ENCODE results near the gene SIX4.

The SIX4 gene

DNA sequence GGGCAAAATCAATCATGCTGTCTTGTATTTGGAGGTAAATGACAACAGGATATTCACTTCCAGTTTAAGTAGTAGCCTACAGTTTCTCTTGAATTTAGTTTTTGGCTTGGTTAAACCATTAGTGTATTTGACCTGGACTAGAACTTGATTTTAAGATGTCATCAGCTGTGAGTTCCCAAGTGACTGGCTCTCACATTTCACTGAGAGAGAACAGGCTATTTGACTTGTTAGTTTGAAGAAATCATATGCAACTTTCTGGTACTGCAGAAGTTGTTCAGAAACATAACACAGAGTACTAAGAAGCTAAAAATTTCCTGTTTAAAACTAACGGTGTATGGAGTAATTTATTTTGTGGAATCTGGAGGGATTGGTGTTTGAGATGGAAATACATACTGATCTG, 32.7 kb upstream of the SIX4 start:
- TF ChIP-seq FOXP2 (optimal IDR thresholded peaks at IDR 0.05; ENCODE audit: control extremely low read depth, extremely low read length, insufficient read depth) (no peak), EZH2 (IDR thresholded peaks at IDR 0.05) (no peak), POLR2AphosphoS5 (IDR thresholded peaks at IDR 0.05; ENCODE audit: borderline replicate concordance, low read depth, low read length) (no peak)
- peak overlapping the region; percentile 45 for H3K4me3 ChIP-seq
- H3K9me3 ChIP-seq (ENCODE audit: low read depth, low read length) = no peaks in the 10 kb centered on the region
- peak overlapping the region; percentile 42 for H3K9ac ChIP-seq (ENCODE audit: insufficient read length)
- H3K36me3 ChIP-seq (ENCODE audit: insufficient read depth, low read length) = no peaks in the 10 kb centered on the region
- no peak for DNase-seq (ENCODE audit: low read depth, low spot score)
- H3K27ac ChIP-seq = peak overlapping the region; percentile 88

DNA sequence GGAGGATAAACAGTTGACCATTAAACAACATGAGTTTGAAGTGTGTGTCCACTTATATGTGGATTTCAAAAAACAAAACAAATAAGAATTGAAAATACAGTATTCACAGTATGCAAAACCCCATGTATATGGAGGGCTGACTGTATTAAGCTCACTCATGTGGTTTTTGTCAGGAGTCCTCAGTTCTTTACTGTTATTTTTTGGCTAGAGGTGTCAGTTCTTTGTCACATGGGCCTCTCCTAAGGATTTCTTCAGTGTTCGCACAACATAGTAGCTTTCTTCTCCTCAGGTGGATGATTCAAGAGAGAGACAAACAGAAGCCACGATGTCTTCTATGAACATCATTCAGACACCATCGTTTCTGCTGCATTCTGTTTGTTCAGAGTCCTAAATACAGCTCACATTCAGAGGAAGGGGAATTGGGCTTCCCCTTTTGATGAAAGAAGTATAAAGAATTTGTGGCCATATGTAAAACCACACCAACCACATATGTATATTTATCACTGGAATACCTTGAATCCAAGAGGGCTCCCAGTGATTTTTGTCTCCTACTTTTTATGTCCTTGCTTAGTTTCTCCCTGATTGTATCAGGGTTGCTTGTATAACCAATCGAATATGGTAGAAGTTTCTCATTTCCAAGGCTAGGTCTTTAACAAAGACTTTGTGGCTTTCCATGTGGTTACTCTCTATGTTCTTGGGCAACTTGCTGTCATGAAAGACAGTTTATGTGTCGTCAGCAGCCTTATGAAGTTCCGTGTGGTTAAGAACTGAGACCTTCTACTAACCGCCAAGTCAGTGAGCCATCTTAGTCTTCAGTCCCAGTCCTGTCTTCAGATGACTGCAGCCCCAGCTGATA, 29.3 kb upstream of the SIX4 start:
- H3K4me3 ChIP-seq = no peak overlapping the region
- H3K9me3 ChIP-seq (ENCODE audit: low read depth, low read length) = no peaks in the 10 kb centered on the region
- no peak overlapping the region for H3K9ac ChIP-seq (ENCODE audit: insufficient read length)
- H3K36me3 ChIP-seq (ENCODE audit: insufficient read depth, low read length) = no peaks in the 10 kb centered on the region
- peak; percentile 16 for DNase-seq (ENCODE audit: low read depth, low spot score)
- TF ChIP-seq EZH2 (IDR thresholded peaks at IDR 0.05) (no peak), FOXP2 (optimal IDR thresholded peaks at IDR 0.05; ENCODE audit: control extremely low read depth, extremely low read length, insufficient read depth) (no peak), POLR2AphosphoS5 (IDR thresholded peaks at IDR 0.05; ENCODE audit: borderline replicate concordance, low read depth, low read length) (no peak)
- no peak overlapping the region for H3K27ac ChIP-seq

DNA sequence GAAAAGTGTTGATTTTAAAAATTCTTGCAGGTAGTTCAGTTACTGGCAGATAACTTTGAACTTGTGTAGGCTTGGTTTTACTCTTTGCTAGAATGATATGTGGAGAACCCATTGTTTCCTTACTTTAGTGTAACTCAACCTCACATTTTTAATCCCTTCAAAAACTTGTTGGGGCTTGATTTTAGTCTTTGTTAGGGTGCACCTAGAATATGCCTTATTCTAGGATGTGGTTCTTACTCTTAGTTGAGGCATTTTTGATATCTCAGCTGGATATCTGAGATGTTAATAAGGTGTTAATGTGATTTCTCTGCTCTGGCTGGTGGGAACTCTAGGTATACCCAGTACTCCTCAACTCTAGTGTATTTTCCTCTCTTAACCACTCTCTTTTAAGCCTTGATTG, 20.4 kb upstream of the SIX4 start:
- Histone ChIP-seq H3K9ac (ENCODE audit: insufficient read length) (no peak overlapping the region), H3K36me3 (ENCODE audit: insufficient read depth, low read length) (no peaks in the 10 kb centered on the region), H3K4me3 (no peak overlapping the region), H3K27ac (no peak overlapping the region), H3K9me3 (ENCODE audit: low read depth, low read length) (no peaks in the 10 kb centered on the region)
- DNase-seq (ENCODE audit: low read depth, low spot score) = no peak
- no peak for TF ChIP-seq EZH2 (IDR thresholded peaks at IDR 0.05)
- TF ChIP-seq POLR2AphosphoS5 (IDR thresholded peaks at IDR 0.05; ENCODE audit: borderline replicate concordance, low read depth, low read length) = no peak
- TF ChIP-seq FOXP2 (optimal IDR thresholded peaks at IDR 0.05; ENCODE audit: control extremely low read depth, extremely low read length, insufficient read depth) = no peak

DNA sequence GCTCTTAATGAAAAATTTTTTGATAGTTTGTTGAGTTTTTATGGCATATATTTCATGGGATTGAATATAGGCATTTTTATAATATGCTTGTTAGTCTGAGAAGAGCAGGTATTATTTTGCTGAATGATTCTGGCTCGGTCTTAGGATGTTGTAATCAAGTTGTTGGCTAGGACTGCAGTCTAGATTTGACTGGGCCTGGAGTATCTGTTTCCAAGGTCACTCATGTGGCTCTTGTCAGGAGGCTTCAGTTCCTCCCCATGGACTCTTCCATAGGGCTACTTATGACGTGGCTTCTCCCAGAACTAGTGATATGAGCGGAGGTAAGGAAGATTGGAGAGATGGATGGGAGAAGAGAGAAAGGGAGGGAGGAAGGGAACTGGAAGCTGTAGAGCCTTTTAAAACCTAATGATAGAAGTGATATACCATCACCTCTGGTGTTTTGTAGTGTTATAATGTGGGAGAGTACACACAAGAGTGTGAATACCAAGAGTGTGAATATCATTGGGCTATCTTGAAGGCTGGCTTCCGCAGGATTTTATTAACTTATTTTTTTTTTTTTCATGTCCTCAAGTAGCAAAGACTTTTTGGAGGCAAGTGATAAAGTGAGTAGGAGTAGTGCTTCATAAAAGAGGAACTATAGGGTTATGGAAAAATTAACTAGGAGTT, 14.8 kb upstream of the SIX4 start:
- Histone ChIP-seq H3K9ac (ENCODE audit: insufficient read length) (no peak overlapping the region), H3K9me3 (ENCODE audit: low read depth, low read length) (no peaks in the 10 kb centered on the region), H3K4me3 (no peak overlapping the region), H3K27ac (no peak overlapping the region), H3K36me3 (ENCODE audit: insufficient read depth, low read length) (no peaks in the 10 kb centered on the region)
- DNase-seq (ENCODE audit: low read depth, low spot score) = no peak
- TF ChIP-seq EZH2 (IDR thresholded peaks at IDR 0.05) (no peak), FOXP2 (optimal IDR thresholded peaks at IDR 0.05; ENCODE audit: control extremely low read depth, extremely low read length, insufficient read depth) (no peak), POLR2AphosphoS5 (IDR thresholded peaks at IDR 0.05; ENCODE audit: borderline replicate concordance, low read depth, low read length) (no peak)

DNA sequence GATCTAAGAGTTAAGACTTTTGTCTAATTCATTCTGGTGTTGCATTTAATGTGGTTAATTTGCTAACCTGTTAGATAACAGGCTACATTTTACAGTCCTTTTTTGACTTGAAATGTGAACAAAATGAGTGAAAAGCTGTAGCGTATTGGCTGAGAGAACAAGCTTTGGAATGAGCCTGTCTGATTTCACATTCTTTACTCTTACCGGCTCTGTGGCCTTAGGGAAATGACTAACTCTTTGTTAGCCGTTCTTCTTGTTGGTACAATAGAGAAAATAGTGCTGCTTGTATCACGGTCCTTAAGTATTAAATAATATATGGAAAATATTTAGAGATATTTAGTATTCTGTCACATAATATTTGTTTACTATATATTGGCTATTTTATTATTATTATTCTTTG, 12.3 kb upstream of the SIX4 start:
- Histone ChIP-seq H3K27ac (no peak overlapping the region), H3K9ac (ENCODE audit: insufficient read length) (peak overlapping the region; percentile 89), H3K4me3 (peak overlapping the region; percentile 89), H3K36me3 (ENCODE audit: insufficient read depth, low read length) (no peaks in the 10 kb centered on the region), H3K9me3 (ENCODE audit: low read depth, low read length) (no peaks in the 10 kb centered on the region)
- TF ChIP-seq EZH2 (IDR thresholded peaks at IDR 0.05) (no peak), POLR2AphosphoS5 (IDR thresholded peaks at IDR 0.05; ENCODE audit: borderline replicate concordance, low read depth, low read length) (no peak), FOXP2 (optimal IDR thresholded peaks at IDR 0.05; ENCODE audit: control extremely low read depth, extremely low read length, insufficient read depth) (no peak)
- no peak for DNase-seq (ENCODE audit: low read depth, low spot score)

DNA sequence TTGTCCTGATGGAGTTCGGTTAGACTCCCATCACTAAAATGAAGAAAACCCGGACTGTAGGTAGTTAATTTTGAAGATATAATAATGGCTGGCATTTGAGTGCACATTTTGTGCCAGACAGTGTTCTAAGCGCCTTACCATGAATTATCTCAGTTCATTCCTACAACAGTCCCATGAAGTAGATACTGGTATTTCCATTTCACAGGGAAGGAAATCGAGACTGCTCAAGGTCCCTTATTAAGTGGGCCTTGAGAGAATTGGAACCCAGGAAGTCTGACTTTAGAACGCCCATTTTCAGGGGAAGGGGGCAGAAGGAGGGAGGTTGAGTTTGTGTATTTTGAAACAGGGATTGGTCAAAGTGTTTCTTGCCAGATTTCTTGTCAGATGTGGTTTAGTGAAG, 11.3 kb upstream of the SIX4 start:
- no peak for TF ChIP-seq POLR2AphosphoS5 (IDR thresholded peaks at IDR 0.05; ENCODE audit: borderline replicate concordance, low read depth, low read length)
- TF ChIP-seq EZH2 (IDR thresholded peaks at IDR 0.05) = no peak
- no peak for TF ChIP-seq FOXP2 (optimal IDR thresholded peaks at IDR 0.05; ENCODE audit: control extremely low read depth, extremely low read length, insufficient read depth)
- peak overlapping the region; percentile 89 for H3K9ac ChIP-seq (ENCODE audit: insufficient read length)
- no peak overlapping the region for H3K27ac ChIP-seq
- no peak for DNase-seq (ENCODE audit: low read depth, low spot score)
- no peaks in the 10 kb centered on the region for H3K9me3 ChIP-seq (ENCODE audit: low read depth, low read length)
- H3K36me3 ChIP-seq (ENCODE audit: insufficient read depth, low read length) = no peaks in the 10 kb centered on the region
- H3K4me3 ChIP-seq = peak overlapping the region; percentile 89

- Histone ChIP-seq H3K27ac (no peak within 1 kb of the TSS), H3K9me3 (ENCODE audit: low read depth, low read length) (no peaks in the 10 kb centered on the region), H3K4me3 (peak within 1 kb of the TSS; percentile 89), H3K9ac (ENCODE audit: insufficient read length) (peak within 1 kb of the TSS; percentile 89), H3K36me3 (ENCODE audit: insufficient read depth, low read length) (no peaks in the 10 kb centered on the region)
- DNase-seq (ENCODE audit: low read depth, low spot score) = peak; percentile 56
- TF ChIP-seq POLR2AphosphoS5 (IDR thresholded peaks at IDR 0.05; ENCODE audit: borderline replicate concordance, low read depth, low read length) (peak; percentile 98), EZH2 (IDR thresholded peaks at IDR 0.05) (no peak), FOXP2 (optimal IDR thresholded peaks at IDR 0.05; ENCODE audit: control extremely low read depth, extremely low read length, insufficient read depth) (no peak)
Observed at GRCh38 chr14:60734465-60735242, 10.5 kb upstream of the SIX4 start, which contains the start of gene MNAT1. TSS of gene MNAT1 (plus strand) at chr14:60734761. CDS start at chr14:60734863, 102 bp downstream.

Measured in SK-N-MC (cell line).